HG03103 (cell line): ENCODE results near the gene CYP46A1.
"Not testable (repeated sequence)": the region's sequence is repeated elsewhere in the genome, so short reads cannot be mapped to it uniquely, and the experiment has no call there.

Experiments used
- ATAC-seq: cut with Tn5 transposase; IDR thresholded peaks from one replicate; pipeline ENCODE4 v1.9.1; 2021; ENCODE audit warnings: low read depth; ENCODE audit not compliant: unreplicated experiment

The CYP46A1 gene

DNA sequence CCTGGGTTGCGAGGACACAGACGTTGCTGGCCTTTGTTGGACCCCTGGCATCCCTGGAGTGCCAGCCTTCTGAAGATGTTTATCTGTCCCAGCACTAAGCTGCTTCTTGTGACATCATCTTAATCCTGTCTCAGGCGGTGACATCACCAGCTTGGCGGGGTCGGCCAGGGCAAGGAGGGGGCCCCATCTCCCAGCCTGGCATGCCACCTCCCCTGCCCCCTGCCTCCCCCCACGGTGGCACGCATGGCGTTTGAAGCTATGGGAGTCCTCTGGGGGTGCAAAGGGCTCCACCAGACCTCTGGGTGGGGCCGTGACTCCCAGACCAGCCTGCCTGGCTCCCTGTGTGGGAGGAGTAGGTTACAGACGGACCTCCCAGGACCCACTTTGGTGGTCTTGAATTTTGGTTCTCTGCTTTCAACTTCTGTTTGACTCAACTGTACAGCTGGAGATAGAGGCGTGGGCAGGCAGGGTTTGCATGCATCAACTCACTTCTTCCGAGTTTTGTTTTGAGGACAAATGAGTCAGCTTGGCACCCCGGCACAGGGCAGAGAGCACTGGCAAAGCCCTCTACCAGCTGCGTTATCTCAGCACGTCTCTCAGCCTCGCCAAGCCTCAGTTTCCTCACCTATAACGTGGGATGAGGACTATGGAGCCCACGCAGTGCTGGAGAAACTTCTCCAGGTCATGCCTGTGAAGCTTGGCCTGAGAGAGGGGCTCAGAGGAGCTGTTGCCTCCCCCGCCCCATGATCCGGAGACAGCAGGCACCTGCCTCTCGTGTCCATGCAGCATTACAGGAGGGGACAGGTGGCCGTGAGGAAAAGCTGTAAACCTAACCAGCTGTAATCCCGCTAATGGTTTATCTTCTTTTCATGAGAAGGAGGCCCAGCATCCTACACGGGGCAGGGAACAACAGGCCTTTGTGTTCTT lies 70.3 kb downstream of the CYP46A1 start:
- ATAC-seq, result no peak

DNA sequence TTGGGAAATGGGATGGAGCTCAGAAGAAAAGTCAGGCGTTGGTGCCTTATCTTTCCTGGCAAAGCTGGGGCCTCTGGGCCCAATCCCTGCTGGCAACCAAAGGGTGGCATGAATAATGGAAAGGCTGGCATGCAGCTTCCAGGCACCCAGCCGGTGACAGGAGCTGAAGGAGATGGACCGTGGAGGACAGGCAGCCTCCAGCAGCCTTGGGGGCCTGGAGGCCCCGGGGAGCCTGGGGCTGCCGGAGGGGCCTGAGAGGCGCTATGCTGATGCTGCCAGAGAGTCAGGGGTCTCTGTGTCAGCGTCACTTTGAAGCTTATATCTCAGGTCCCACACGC lies 70.9 kb downstream of the CYP46A1 start:
- ATAC-seq, result no peak

DNA sequence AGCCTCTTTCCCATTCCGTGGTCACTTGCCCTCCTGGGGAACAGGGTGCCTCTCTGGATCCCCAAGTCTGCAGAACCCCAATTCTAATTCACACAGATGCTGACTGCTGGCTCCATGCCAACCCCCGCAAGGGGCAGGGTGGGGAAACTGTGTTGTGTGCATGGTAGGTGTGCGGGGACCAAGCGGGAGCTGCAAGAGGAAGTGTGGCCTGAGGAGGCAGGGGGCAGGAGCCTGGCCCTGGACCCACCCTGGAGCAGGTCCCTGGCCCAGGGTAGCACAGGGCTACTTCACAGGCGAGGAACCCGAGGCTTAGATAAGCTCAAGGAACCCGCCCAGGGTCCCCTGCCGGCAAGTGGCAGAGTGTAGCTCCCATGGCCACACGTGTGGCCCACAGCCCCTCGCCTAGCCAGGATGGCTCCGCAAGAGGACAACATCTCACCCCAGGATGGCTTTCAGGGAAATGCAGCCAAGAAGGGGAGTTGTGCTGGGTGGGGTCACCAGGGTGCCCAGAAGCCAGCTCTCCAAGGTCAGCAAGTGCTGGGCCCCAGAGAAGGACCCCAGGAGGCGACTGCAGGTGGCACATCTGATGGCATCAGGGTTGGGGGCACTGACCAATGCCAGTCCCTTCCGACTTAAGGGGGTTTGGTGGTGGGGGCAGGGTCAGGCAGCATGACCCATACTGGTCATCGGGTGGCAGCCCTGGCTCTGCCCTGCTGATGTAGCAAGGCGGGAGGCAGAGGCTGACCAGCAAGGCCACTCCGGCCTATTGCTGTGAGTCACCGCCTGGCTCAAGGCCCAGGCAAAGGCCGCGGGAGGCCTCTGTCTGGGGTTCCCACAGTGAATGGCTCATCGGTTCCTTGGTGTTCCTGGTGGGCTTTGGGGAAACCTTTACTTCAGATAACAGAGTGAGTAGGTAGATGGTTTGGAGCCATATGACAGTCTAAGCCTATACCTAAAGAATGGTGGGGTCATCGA lies 71.8 kb downstream of the CYP46A1 start:
- no peak for ATAC-seq

DNA sequence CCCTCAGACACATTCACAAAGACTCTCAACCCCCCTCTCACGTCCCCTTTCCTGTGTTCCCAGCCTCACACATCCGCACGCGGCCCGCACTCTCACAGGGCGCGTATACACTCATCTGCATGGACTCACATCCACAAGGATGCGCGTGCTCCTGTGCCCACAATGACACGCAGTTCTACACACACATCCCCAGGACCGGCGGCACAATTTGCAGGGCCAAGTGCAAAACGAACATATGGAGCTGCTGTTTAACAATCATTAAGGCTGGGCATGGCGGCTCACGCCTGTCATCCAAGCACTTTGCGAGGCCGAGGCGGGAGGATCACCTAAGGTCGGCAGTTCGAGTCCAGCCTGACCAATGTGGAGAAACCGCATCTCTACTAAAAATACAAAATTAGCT lies 72.7 kb downstream of the CYP46A1 start:
- no peak for ATAC-seq

DNA sequence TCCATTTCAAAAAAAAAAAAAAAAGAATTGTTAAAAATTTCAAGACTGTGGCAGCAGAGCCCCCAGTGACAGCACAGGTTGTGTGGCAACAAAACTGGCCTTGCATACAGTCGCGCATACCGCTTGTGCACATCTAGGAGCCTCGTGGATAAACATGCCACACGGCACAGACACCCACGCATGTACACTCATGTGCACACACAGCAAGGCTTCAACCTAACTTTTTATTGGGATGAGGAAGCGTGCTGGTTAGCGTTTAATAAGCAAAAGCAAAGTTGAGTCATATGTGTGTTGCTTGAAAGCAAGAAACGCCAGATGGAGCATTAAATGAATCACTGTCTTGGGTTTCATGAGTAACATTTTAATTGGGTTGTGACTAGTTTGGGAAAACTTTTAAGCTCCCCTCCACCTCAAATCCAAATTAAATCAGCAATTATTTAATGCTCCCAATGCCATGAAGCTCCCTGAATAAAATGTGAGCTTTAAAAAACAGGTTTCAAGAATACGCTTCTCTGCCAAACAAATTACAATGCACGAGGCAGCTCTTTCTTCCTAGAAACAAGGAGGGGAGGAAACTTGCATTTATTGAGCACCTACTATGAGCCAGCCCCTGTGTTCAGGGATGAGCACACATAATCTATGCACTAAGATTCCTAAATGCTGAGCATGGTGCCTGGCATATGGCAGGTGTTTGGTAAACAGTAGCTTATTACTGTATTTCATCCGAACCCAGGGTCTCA lies 73.4 kb downstream of the CYP46A1 start:
- ATAC-seq, result no peak

DNA sequence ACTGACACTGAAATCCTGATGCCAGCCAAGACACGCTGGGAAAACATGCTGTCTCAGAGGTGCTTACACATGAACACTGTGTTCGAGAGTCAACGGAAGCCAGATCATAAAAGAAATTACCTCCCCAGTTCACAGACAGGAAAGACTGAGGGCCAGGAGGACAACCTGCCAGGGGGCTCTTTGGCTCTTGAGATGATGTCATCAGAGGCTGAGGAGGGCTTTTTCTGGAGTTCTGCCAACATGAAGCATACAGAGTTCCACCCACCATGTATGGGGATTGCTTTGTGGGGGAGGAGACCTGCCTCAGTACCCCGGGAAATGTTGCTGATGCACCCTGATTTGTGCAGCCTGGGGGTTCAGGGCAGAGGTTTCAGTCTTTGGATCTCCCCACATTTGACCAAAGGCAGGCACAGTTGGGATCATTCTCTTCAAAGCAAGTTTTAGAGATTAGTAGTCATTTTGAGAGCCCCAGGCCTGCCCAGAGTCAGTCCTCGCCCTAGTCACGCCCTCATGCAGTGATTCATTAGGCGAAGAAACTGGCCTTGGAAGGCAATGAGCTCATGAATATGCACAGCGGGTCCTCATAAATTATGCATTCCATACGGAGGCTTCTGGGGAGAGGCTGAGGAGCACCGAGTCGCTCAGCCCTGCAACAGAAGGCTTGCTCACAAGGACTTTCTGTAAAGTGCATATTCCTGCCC lies 74.2 kb downstream of the CYP46A1 start:
- ATAC-seq, result no peak

DNA sequence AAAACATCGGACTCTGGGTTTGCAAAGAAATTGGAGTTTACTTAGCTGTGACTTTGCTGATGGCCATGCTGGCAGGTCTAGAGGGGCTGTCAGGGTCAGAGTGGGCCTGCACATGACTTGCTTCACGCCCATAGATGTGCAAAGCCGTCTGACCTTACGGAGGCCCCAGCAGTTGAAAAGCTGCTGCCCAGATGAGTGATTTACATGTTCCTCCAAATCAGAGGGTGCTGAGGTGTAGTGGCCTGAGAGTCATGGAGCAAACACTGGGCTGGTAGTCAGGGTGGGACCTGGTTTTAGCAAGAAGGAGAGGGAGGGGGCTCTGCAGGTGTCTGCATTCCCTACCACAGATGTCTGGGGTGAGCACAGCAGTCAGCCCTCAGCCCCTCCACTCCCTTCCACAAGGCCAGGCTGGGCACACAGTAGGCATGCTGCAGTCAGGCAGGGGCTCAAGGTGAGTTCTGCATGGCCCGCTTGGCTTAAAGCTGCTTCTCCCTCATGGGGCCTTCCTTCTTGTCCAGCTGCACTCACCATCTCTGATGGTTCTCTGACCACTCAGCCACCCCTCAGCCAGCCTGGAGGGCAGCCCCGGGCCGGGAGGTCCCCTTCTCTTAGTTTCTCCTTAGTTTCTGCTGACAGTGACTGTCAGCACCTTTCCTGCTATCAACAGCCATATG lies 74.9 kb downstream of the CYP46A1 start:
- no peak for ATAC-seq

DNA sequence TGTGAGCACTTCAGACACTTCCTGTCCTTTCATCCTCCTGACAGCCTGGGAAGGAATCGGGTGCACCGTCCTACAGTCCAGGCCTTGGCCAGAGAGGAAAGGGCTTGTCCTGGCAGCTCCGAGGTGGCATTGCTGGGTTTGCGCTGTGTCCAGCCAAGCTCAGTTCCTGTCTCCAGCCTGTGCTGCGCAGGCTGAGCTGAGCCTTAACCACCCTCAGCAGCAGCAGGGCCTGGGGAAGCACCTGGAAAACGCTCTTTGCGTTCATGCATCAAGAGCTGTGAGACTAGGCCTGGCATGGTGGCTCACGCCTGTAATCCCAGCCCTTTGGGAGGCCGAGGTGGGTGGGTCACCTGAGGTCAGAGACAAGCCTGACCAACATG lies 75.4 kb downstream of the CYP46A1 start:
- no peak for ATAC-seq

DNA sequence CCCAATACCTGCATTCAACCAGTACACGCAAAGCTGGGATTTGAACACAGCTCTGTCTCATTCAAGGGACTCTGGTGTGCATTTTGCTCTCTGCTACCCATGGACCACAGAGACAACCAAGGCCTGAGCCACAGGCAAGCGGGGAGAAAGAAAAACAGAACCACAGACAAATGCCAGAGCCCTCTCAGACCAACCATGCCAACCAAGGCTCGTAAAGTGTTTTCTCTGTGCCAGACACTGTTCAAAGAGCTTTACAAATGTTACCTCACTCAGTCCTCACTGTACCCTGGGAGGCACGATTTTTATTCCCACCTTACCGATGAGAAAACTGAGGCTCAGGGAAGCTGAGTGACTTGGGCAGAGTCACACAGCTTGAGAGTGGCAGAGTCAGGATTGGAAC lies 76.7 kb downstream of the CYP46A1 start:
- no peak for ATAC-seq

DNA sequence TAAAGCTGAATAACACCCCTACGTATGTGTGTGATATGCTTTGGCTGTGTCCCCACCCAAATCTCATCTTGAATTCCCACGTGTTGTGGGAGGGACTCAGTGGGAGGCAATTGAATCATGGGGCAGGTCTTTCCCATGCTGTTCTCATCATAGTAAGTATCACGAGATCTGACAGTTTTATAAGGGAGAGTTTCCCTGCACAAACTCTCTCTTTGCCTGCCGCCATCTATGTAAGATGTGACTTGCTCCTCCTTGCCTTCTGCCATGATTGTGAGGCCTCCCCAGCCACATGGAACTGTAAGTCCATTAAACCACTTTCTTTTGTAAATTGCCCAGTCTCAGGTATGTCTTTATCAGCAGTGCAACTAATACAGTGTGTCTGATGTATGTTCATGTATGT lies 78.8 kb downstream of the CYP46A1 start:
- ATAC-seq, result not testable (repeated sequence)

DNA sequence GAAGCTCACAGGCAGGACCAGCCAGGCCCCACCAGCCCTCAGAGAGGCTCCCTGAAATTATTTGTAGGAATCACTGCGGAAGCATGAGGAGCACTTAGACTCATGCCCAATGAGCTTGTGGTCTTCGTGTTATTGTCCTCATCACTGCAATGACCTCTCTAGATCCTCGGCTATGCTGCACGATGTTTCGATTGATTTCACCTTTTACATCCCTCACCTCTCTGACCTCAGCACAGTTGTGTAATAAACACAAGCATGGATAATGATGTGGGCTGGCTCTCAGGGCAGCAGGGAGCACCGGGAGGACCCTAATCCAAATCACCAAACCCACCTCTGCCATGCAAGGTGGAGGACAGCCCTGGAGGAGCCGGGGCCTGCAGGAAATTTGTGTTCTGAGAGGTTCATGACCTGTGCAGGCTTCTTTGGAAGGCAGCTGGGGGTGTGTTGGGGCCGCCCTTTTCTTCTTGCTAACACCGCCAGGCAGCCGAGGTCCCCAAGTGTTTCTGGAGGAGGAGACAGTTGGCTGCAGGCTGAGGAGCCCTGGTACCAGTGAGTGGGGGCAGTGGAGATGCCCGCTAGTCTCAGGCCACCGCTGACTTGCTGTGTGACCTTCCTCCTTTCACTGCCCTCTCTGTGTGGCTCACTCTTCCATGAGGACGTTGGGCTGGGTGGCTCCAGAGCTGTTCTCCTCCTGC lies 79.6 kb downstream of the CYP46A1 start:
- ATAC-seq, result no peak

DNA sequence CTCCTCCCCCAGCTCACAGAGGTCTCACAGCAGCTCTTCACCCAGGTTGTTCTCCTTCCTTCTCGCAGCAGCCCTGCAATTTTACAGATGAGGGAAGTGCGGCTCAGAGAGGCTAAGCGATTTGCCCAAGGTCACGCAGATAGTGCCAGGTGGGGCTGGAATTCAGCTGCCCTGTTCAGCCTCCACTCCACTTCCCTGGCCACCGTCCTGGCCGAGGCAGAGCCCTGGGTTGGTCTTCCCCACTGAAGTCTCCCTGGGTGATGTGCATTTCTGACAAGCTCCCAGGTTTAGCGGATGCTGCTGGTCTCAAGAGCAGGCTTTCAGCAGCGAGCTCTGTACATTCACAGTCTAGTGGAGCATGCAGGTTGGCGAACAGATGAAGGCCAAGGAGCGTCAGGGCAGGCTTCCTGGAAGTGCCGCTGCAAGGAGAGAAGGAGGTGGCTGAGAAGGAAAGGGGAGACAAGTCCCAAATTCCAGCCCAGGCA lies 80.2 kb downstream of the CYP46A1 start:
- ATAC-seq, result no peak

DNA sequence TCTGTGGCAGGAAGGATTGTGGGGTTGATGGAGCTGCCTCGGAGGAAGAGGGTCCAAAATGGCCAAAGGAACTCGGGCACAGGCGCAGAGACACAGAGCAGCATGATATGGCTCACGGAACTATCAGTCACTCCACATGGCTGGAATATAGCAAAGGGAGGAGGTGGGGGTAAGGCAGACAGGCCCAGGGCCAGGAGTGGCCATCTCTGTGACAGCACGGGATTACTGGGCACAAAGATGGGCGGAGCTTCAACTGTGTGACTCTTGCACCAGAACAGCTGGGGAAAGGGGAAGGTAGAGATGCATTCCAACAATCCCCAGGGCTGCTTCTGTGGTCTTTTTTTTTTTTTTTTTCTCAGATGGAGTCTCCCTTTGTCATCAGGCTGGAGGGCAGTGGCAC lies 84.3 kb downstream of the CYP46A1 start:
- ATAC-seq, result no peak

DNA sequence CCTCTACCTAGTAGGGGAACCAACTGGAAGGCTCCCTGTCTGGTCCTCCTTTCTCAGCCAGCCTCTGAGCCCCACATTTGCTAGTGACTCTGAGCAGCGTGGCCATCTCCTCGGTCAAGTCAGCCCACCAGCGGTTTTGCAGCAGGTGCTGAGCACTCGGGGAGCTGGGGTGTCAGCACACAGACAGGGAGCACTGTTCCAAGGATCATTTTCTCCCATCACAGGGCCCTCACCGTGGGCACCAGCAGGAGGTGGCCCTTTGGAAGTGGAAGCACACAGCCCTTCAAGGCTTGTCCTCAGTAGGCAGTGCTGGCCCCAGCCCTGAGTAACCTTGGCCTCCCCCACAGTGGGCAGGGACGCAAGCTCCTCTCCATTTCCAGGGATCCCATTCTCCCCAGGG lies 85.0 kb downstream of the CYP46A1 start:
- no peak for ATAC-seq

DNA sequence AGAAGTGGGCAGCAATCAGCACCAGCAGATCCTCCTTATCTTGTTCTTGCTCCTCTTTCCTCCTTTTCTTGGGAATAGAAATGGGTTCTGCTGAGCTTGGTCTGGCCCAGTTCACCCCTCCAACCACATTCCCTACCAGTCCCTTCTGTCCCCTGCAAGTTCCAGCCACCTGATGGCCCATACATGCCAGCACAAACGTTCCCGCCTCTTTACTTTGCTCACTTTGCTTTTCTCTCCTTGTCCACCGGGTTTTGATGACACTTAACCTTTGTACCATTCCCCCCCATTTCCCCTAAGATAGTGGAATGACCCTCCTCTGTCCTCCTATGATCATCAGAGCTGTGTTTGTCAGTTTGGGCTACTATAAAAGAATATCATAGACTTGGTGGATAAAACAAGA lies 85.7 kb downstream of the CYP46A1 start:
- no peak for ATAC-seq

DNA sequence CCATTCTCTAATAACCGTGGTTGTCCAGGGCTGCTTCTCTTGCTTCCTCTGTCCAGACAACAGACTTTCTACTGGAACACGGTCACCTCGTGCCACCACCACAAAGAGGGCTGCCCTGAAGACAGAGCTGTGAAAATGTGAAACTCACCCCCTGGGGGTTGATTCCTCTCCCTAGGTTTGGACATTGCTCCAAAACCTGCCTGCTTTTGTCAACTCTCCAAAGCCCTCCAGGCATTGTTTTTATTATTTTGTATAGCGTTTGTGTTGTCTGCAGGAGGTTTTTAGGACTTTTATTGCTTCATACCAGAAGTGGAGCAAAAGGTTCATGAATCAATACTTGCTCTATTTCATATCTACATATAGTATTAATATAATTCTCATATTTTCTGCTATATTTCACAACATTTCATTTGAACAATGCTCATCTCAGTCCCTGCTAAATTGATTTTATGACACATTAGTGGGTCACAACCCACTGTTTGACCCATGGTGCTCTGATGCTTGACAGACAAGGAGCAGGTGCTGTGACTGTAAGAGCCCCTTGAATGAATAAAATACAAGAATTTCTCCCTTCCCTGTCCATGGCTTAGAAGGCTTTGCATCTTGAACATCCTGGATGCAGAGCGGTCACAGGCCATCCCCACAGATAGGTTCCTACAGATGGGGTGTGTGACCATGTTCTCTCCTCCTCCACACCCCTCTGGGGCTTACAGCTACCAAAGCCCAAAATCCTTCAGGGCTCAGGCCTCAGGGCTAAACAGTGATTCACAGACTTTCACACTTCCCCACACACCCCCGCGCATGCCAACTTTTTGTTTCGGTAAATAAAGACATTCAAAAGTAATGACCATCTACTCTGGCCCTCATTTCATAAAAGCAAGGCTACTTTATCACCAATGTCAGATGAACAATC lies 88.5 kb downstream of the CYP46A1 start:
- no peak for ATAC-seq

DNA sequence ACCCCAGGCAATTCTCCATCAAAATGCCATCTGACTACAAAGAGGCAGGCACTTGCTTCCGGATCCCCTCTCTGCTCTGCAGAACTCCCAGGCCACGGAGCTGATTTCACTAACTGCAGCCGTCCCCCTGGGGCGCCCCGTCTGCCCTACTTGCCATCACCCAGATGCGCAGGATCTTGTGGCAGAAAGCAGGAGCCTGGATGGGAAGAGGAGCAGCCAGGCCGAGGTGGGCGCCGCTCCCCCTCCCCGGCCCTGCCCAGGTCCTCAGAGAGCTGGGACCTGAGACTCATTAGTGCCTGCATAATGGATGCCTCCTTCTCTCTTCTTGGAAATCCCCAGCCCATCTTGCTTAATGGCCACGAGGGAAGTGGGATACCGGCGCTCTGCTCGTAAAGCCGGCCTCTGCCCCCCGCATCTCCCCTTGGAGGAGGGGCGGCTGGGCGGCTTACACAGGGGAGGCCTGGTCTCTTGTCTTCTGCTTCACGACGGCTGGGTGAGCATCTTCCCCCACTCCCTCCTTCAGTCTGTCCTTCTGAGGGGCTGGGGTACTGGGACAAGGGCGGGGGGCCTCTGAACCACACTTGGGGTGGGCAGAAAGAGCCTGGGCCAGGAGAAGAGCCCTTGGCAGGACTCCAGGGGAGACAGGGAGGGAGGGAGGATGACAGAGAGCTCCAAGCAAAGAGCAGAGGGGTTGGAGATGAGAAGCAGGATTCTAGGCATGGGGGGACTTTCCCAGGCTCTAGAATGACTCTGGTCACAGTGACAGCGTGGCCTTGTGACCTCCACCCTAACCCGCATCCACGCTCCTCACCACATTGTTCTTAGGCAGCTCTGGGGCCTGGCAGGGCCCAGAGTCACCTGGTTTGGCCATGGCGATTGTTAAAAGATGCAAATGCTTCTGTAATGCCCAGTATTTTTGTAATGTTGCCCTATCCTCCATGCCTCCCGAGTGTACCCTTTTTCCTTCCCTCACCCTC lies 89.7 kb downstream of the CYP46A1 start:
- ATAC-seq, result no peak
